Left ventricle myocardium inferior (tissue), 1 donor: ENCODE data around the gene RD3L. TPM values are rescaled to one million over a fixed set of nuclear protein-coding genes. Genes with fewer than 3 reads are reported as not detected.

ENCODE experiments used
- DNase-seq: peaks from one replicate; pipeline ENCODE4 v3.0.0-alpha.2; 2020
- H3K27ac ChIP-seq: fragments of 200-600 bp; replicated peaks from 2 replicates; pipeline ENCODE4 v1.8.0; 2021
- H3K27me3 ChIP-seq: fragments of 200-600 bp; 2 replicates; pipeline ENCODE4 v1.8.0; 2021; ENCODE audit warnings: low read depth
- H3K36me3 ChIP-seq: fragments of 200-600 bp; 2 replicates; pipeline ENCODE4 v1.8.0; 2021
- H3K4me1 ChIP-seq: fragments of 200-600 bp; 2 replicates; pipeline ENCODE4 v1.8.0; 2021
- H3K4me3 ChIP-seq: fragments of 200-600 bp; 2 replicates; pipeline ENCODE4 v1.8.0; 2021; ENCODE audit warnings: mild to moderate bottlenecking, moderate library complexity
- H3K9me3 ChIP-seq: fragments of 200-600 bp; replicated peaks from 2 replicates; pipeline ENCODE4 v1.8.0; 2021
- CTCF ChIP-seq: fragments of 200-600 bp; IDR thresholded peaks from 2 replicates; pipeline ENCODE4 v1.8.0; 2021; ENCODE audit warnings: antibody characterized with exemption, mild to moderate bottlenecking, borderline replicate concordance
- intact Hi-C: fragments of 100-400 bp; cut with micrococcal nuclease; formaldehyde crosslinking; loops from one replicate; pipeline ENCODE4 v1.11.0; 2022
- total RNA-seq: library from RNA; stranded (reverse); fragmentation: NEBNext Ultra II Directional; extraction: Animal tissue kit (Norgen Biotek cat#: 25700); gene quantifications from one replicate; pipeline ENCODE4 v1.2.1, GENCODE V29; 2021
- donor health status: DM: no; HTN: yes; CAD: no; lungs with severe emphysema.

The RD3L gene
- total RNA-seq, 1 donor from 2014 or later = 30.7 TPM

GRCh38 chr14:103909531-103910261 lies 32.6 kb downstream of the RD3L start:
- Histone ChIP-seq H3K36me3 (peaks cover 39% of the 10 kb centered on the region), H3K27me3 (no peaks in the 10 kb centered on the region), H3K4me1 (peaks cover 13% of the 10 kb centered on the region), H3K4me3 (peak overlapping the region; percentile 42), H3K27ac (peak overlapping the region; percentile 78), H3K9me3 (no peaks in the 10 kb centered on the region)
- intact Hi-C loops = loop anchor here (5.0 kb wide), 1 partner anchor 102 kb away; no protein-coding TSS in a partner anchor
- no peak for TF ChIP-seq CTCF
- no peak for DNase-seq

- Histone ChIP-seq H3K36me3 (peaks cover 28% of the 10 kb centered on the region), H3K4me1 (peaks cover 13% of the 10 kb centered on the region), H3K27me3 (no peaks in the 10 kb centered on the region), H3K27ac (no peak overlapping the region), H3K4me3 (no peak overlapping the region), H3K9me3 (no peaks in the 10 kb centered on the region)
- intact Hi-C loops = no loop called here
- no peak for TF ChIP-seq CTCF
- no peak for DNase-seq
Observed at GRCh38 chr14:103908580-103908979, 33.7 kb downstream of the RD3L start.

GRCh38 chr14:103905842-103906456 lies 36.4 kb downstream of the RD3L start:
- no peak for DNase-seq

GRCh38 chr14:103904493-103905107 lies 37.7 kb downstream of the RD3L start:
- H3K4me3 ChIP-seq = no peak overlapping the region
- no peak for TF ChIP-seq CTCF
- intact Hi-C loops = no loop called here
- H3K9me3 ChIP-seq = no peaks in the 10 kb centered on the region
- DNase-seq = no peak
- no peaks in the 10 kb centered on the region for H3K27me3 ChIP-seq
- H3K4me1 ChIP-seq = peaks cover 9% of the 10 kb centered on the region
- H3K36me3 ChIP-seq = no peaks in the 10 kb centered on the region
- H3K27ac ChIP-seq = no peak overlapping the region

More at GRCh38 chr14:103905842-103906456, 36.4 kb downstream of the RD3L start:
- Histone ChIP-seq H3K36me3 (peaks cover 2% of the 10 kb centered on the region), H3K9me3 (no peaks in the 10 kb centered on the region), H3K4me3 (no peak overlapping the region), H3K27ac (no peak overlapping the region), H3K27me3 (no peaks in the 10 kb centered on the region), H3K4me1 (peaks cover 18% of the 10 kb centered on the region)
- no peak for TF ChIP-seq CTCF
- intact Hi-C loops = no loop called here

GRCh38 chr14:103899833-103900232 lies 42.5 kb downstream of the RD3L start:
- intact Hi-C loops = no loop called here
- Histone ChIP-seq H3K27ac (no peak overlapping the region), H3K4me1 (peaks cover 14% of the 10 kb centered on the region), H3K27me3 (no peaks in the 10 kb centered on the region), H3K4me3 (no peak overlapping the region), H3K36me3 (no peaks in the 10 kb centered on the region), H3K9me3 (no peaks in the 10 kb centered on the region)
- no peak for TF ChIP-seq CTCF
- no peak for DNase-seq
